NCI-H524 treated with DMSO at 0.1 percent for 48 hours (cell line): ENCODE measurements around the gene CISTR.

Experiments
- DNase-seq: peaks from one replicate; lab custom pipeline; 2025; lab: John Stamatoyannopoulos, UW

The CISTR gene

GRCh38 chr12:53743266-53744129 lies 8.3 kb downstream of the CISTR start:
- DNase-seq, result no peak

- no peak for DNase-seq
Measured at GRCh38 chr12:53740130-53740491, 11.7 kb downstream of the CISTR start.

DNA sequence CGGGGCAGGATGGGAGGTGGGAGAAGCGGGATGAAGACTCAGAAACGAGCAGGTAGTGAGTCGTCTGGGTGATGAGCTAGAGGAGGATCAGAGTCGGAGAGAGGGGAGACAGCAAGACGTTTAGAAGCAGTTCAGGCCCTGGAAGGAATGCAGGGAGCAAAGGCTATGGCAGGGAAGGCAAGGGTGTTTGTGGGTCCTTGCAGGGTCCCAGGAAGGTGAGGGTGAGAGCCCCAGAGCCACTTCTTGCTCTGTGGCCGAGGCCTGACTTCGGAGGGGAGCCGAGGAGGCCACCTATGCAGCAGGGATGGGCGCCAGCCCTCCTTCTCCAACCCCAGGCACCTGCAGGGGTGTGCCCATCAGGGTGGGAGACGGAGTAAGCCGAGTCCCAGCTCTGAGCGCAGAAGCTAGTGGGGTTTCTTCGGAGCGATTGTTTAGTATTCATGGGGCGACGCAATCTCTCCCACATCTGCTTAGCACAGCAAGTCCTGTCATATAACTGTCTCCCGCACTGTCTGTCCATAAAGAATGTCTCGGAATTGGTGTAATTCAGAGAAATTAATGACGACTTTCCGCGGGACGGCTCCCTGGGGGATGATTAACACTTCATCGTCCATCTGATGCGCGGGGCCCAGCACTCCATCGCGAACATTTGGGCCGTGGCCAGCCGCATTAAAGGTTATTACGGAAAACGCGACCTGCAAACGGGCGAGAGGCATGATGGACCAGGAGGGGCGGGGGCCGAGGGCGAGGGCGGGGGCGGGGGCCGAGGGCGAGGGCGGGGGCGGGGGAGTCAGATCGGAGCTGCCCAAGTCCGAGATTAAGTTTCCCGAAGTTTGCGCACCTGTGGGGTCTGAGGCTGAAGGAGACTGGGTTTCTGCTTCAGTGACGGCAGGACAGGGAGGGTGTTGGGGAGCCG lies 12.3 kb downstream of the CISTR start:
- no peak for DNase-seq

DNA sequence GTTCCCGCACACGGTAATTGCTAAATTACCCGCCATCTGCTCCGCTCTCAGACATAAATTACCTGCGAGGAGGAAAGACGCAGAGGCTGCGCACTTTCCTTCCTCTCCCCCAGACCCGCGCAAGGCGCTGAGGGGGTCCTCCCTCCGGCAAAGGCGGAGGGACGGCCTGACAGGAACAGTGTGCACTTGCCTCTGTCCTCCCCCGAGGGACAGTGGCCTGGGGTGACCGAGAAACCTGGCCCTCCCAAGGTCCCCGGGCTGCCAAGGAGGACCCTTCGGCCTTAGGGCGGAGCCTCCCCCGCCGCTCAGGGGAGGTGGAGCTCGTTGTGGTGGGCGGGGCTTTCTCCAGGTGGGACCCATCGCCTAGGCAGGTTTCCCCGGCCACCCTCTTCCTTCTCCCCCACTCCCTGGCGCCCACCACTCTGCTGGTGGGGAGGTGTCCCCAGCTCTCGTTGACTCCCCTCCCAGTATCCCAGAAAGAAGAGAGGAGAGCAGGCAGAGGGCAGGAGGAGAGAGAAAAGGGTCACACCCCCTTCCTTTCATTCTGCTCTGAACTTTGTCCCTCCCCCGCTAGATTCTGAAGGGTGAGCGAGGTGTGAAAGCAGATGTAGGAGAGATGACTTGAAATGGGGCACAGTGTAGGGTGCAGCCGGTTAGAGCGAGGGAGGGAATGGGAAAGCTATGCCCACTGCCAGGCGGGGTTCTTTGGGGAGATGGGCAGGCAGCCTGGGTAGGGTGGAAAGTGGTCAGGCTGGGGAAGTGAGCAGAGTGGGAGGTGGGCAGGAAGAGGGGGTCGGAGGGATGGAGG lies 13.2 kb downstream of the CISTR start:
- peak; percentile 16 for DNase-seq

GRCh38 chr12:53737951-53738405 lies 13.8 kb downstream of the CISTR start:
- no peak for DNase-seq

- DNase-seq, result no peak
Measured at GRCh38 chr12:53737093-53737808, 14.5 kb downstream of the CISTR start.

DNA sequence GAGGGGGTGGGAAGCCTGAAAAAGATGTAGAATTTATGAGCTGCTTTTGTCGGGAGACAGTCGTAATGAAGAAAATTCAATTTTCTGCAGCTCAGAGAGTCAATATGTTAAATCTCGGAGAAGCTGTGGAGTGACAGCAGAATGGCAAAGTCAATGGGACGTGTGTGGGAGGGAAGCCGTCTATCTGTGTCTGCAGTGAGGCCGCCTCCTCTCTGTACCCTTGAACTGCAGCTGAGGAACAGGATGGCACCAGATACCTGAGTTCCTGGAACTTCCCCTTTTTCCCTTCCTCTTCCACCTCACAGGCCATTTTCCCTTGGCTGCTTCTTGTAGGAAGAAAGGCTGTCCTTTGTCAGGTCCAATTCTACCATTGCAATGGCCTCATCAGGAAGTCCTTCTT lies 15.2 kb downstream of the CISTR start:
- DNase-seq, result no peak

DNA sequence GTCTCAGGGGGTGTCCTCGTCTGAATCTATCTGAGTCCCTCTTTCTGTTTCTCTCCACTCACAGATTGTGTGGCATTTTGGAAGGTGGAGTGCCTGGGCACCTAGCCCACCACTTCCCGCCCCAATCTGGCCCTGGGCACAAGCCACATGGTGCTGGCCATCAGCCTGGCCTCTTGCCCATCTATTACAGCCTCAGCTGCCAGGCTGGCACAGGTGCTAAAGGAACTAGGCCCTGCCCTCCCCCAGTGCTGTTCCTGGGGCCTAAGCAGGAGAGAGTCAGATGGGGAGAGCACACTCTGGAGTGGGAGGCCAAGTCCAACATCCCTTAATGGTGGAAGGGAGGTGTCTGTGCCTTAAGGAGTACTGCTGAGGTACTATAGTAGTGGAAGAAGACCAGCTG lies 16.2 kb downstream of the CISTR start:
- DNase-seq, result no peak

DNA sequence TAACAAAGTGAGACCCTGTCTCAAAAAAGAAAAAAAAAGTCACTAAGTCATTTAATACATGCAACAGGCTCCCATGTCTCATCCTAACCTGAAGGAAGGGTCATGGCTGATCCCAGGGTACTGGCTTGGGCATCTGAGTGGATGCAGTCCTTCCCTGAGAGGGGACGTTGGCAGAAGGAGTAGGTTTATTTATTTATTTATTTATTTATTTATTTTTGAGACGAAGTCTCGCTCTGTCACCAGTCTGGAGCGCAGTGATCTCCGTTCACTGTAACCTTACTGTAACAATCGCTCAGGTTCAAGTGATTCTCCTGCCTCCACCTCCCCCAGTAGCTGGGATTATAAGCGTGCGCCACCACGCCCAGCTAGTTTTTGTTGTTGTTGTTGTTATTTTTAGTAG lies 17.4 kb downstream of the CISTR start:
- DNase-seq, result no peak

DNA sequence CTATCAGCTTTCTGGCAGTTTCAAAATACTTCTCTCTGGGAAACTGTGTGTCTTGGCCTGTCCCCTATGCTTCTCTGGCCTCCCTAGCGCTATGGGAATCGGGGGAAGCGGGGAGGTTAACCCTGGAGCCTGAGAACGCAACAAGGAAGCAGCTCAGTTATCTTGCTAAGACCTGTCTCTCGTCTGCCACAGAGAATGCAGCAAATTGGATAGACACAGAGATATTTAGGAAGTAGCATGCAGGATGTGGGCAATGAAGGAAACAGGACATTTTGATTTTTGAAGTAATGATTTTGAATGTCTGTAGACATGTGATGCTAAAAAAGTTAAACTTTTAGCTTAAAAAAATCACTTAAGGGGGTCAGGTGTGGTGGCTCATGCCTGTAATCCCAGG lies 18.0 kb downstream of the CISTR start:
- no peak for DNase-seq

- DNase-seq, result no peak
Measured at GRCh38 chr12:53733051-53733806, 18.6 kb downstream of the CISTR start.

GRCh38 chr12:53729644-53730043 lies 22.1 kb downstream of the CISTR start:
- DNase-seq, result no peak

- DNase-seq, result no peak
Measured at GRCh38 chr12:53728206-53728605, 23.6 kb downstream of the CISTR start.

- peak; percentile 94 for DNase-seq
Measured at GRCh38 chr12:53727310-53728041, 24.3 kb downstream of the CISTR start, which contains the start of gene CALCOCO1. Gene CALCOCO1, minus strand, starts transcription at chr12:53727452. Its CDS starts 2,210 bp downstream, at chr12:53725242.

GRCh38 chr12:53726946-53727309 lies 24.9 kb downstream of the CISTR start:
- DNase-seq, result no peak

DNA sequence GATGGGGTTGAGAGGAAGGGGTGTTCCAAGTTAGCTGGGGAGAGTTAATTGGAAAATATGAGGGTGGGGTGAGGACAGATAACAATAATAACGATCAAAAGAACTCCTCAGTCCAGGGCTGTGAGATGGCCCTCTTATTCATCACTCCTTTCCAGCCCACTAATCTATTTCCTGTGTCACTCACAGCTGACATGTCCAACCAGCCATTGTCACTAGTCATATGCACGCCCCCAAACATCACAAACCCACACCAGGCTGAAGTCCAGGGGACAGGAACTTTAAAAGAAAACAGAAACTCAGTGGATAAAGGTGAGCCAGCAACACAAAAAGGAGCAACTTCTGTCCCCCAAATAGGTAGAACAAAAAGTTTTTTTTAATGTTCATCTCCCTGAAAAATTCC lies 25.4 kb downstream of the CISTR start:
- DNase-seq, result no peak

GRCh38 chr12:53725824-53726223 lies 26.0 kb downstream of the CISTR start:
- DNase-seq, result no peak

- DNase-seq, result no peak
Measured at GRCh38 chr12:53722450-53723041, 29.2 kb downstream of the CISTR start.

GRCh38 chr12:53720946-53721345 lies 30.8 kb downstream of the CISTR start:
- DNase-seq, result no peak

GRCh38 chr12:53719649-53720048 lies 32.1 kb downstream of the CISTR start:
- no peak for DNase-seq
